HEK293 (cell line): ENCODE data around the gene TMEM134.

Source experiments
- CTCF ChIA-PET: fragments of 350-600 bp; formaldehyde crosslinking; extraction: SDS; loops from one replicate; lab custom pipeline; 2021; ENCODE audit warnings: antibody characterized with exemption; lab: Yijun Ruan, JAX
- POLR2A ChIA-PET: fragments of 300-600 bp; formaldehyde crosslinking; extraction: SDS; loops from one replicate; lab custom pipeline; 2020; ENCODE audit warnings: antibody characterized with exemption, inconsistent platforms; lab: Yijun Ruan, JAX
- H3K27ac ChIP-seq: fragments of 200-500 bp; sonication (Bioruptor generic); 2 replicates; pipeline ENCODE4 v1.5.1; 2014; ENCODE audit warnings: low read depth, low read length, control low read depth, inconsistent platforms; ENCODE audit errors: extremely low read depth
- H3K36me3 ChIP-seq, 2 experiments: fragments of 200-500 bp in 1 of 2; sonication (Bioruptor generic) in 1 of 2; 1 replicate in 1 of 2; 2 replicates in 1 of 2; pipeline ENCODE4 v1.5.1; 2014 to 2017; ENCODE audit warnings: inconsistent platforms in 2 of 2, low read length in 2 of 2; ENCODE audit not compliant: control insufficient read depth in 2 of 2, insufficient read depth in 1 of 2
- H3K4me1 ChIP-seq: fragments of 200-500 bp; sonication (Bioruptor generic); 2 replicates; pipeline ENCODE4 v1.5.1; 2014; ENCODE audit warnings: mild to moderate bottlenecking, low read length, inconsistent platforms; ENCODE audit not compliant: control insufficient read depth, insufficient read depth
- H3K4me3 ChIP-seq: 2 replicates; pipeline ENCODE4 v1.5.1; 2011; ENCODE audit warnings: low read depth, mild to moderate bottlenecking, control low read depth, low read length, moderate library complexity
- H3K9me3 ChIP-seq: fragments of 200-500 bp; sonication (Bioruptor generic); 2 replicates; pipeline ENCODE4 v1.5.1; 2014; ENCODE audit warnings: low read depth, low read length, inconsistent platforms; ENCODE audit not compliant: control insufficient read depth, insufficient read depth
- BCL11A ChIP-seq: fragments of 450-650 bp; formaldehyde crosslinking; IDR thresholded peaks from 2 replicates; pipeline ENCODE4 v1.5.1; 2016; ENCODE audit warnings: low read depth, missing biosample characterization, missing genetic modification characterization
- IKZF3 ChIP-seq: fragments of 450-650 bp; IDR thresholded peaks from 2 replicates; pipeline ENCODE4 v1.5.0; 2018; ENCODE audit warnings: missing biosample characterization, mild to moderate bottlenecking, missing genetic modification characterization, moderate library complexity
- INSM2 ChIP-seq: fragments of 450-650 bp; formaldehyde crosslinking; IDR thresholded peaks from 2 replicates; pipeline ENCODE4 v1.5.1; 2016; ENCODE audit warnings: missing biosample characterization, missing genetic modification characterization
- SP7 ChIP-seq: fragments of 450-650 bp; formaldehyde crosslinking; IDR thresholded peaks from 2 replicates; pipeline ENCODE4 v1.5.1; 2016; ENCODE audit warnings: missing biosample characterization, missing genetic modification characterization
- ZBTB10 ChIP-seq: fragments of 450-650 bp; formaldehyde crosslinking; IDR thresholded peaks from 2 replicates; pipeline ENCODE4 v1.5.1; 2016; ENCODE audit warnings: missing biosample characterization, missing genetic modification characterization
- ZBTB21 ChIP-seq: fragments of 450-650 bp; formaldehyde crosslinking; IDR thresholded peaks from 2 replicates; pipeline ENCODE4 v1.5.1; 2017; ENCODE audit warnings: missing biosample characterization, missing genetic modification characterization
- ZBTB26 ChIP-seq: fragments of 450-650 bp; formaldehyde crosslinking; optimal IDR thresholded peaks from 2 replicates; pipeline ENCODE3; 2016; ENCODE audit warnings: missing biosample characterization, mild to moderate bottlenecking, missing genetic modification characterization
- ZBTB49 ChIP-seq: fragments of 450-650 bp; formaldehyde crosslinking; IDR thresholded peaks from 2 replicates; pipeline ENCODE4 v1.5.1; 2016; ENCODE audit warnings: missing biosample characterization, missing genetic modification characterization, low read depth
- ZBTB8A ChIP-seq: fragments of 450-650 bp; formaldehyde crosslinking; IDR thresholded peaks from 2 replicates; pipeline ENCODE4 v1.5.1; 2016; ENCODE audit warnings: missing biosample characterization, missing genetic modification characterization
- ZFHX2 ChIP-seq: fragments of 450-650 bp; formaldehyde crosslinking; conservative IDR thresholded peaks from 2 replicates; pipeline ENCODE4 v1.5.1; 2016; ENCODE audit warnings: missing biosample characterization, missing genetic modification characterization
- ZNF114 ChIP-seq: fragments of 450-650 bp; formaldehyde crosslinking; IDR thresholded peaks from 2 replicates; pipeline ENCODE4 v1.5.0; 2017; ENCODE audit warnings: missing biosample characterization, missing genetic modification characterization
- ZNF169 ChIP-seq: fragments of 450-650 bp; formaldehyde crosslinking; IDR thresholded peaks from 2 replicates; pipeline ENCODE4 v1.5.1; 2016; ENCODE audit warnings: missing biosample characterization, missing genetic modification characterization
- ZNF324 ChIP-seq: fragments of 450-650 bp; formaldehyde crosslinking; IDR thresholded peaks from 2 replicates; pipeline ENCODE4 v1.5.1; 2016; ENCODE audit warnings: missing biosample characterization, missing genetic modification characterization
- ZNF335 ChIP-seq: fragments of 450-650 bp; formaldehyde crosslinking; conservative IDR thresholded peaks from 2 replicates; pipeline ENCODE4 v1.5.1; 2016; ENCODE audit warnings: missing biosample characterization, missing genetic modification characterization
- ZNF37A ChIP-seq: fragments of 450-650 bp; IDR thresholded peaks from 2 replicates; pipeline ENCODE4 v1.5.1; 2018; ENCODE audit warnings: missing biosample characterization, missing genetic modification characterization
- ZNF398 ChIP-seq: fragments of 450-650 bp; formaldehyde crosslinking; IDR thresholded peaks from 2 replicates; pipeline ENCODE4 v1.5.1; 2017; ENCODE audit warnings: missing biosample characterization, missing genetic modification characterization
- ZNF423 ChIP-seq: fragments of 450-650 bp; formaldehyde crosslinking; IDR thresholded peaks from 2 replicates; pipeline ENCODE4 v1.5.1; 2016; ENCODE audit warnings: missing biosample characterization, missing genetic modification characterization
- ZNF473 ChIP-seq: fragments of 450-650 bp; formaldehyde crosslinking; IDR thresholded peaks from 2 replicates; pipeline ENCODE4 v1.5.1; 2017; ENCODE audit warnings: missing biosample characterization, missing genetic modification characterization
- ZNF48 ChIP-seq: fragments of 450-650 bp; formaldehyde crosslinking; IDR thresholded peaks from 2 replicates; pipeline ENCODE4 v1.5.1; 2016; ENCODE audit warnings: missing biosample characterization, missing genetic modification characterization
- ZNF580 ChIP-seq: fragments of 450-650 bp; formaldehyde crosslinking; IDR thresholded peaks from 2 replicates; pipeline ENCODE4 v1.5.1; 2016; ENCODE audit warnings: missing biosample characterization, missing genetic modification characterization
- ZNF596 ChIP-seq: fragments of 450-650 bp; IDR thresholded peaks from 2 replicates; pipeline ENCODE4 v1.5.0; 2018; ENCODE audit warnings: missing biosample characterization, mild to moderate bottlenecking, missing genetic modification characterization, moderate library complexity
- ZNF677 ChIP-seq: fragments of 450-650 bp; IDR thresholded peaks from 2 replicates; pipeline ENCODE4 v1.5.0; 2018; ENCODE audit warnings: missing biosample characterization, mild to moderate bottlenecking, missing genetic modification characterization, moderate library complexity
- ZNF837 ChIP-seq: fragments of 450-650 bp; formaldehyde crosslinking; IDR thresholded peaks from 2 replicates; pipeline ENCODE4 v1.5.1; 2016; ENCODE audit warnings: missing biosample characterization, missing genetic modification characterization
- ZXDB ChIP-seq: fragments of 450-650 bp; formaldehyde crosslinking; IDR thresholded peaks from 2 replicates; pipeline ENCODE4 v1.5.1; 2016; ENCODE audit warnings: missing biosample characterization, missing genetic modification characterization

Gene TMEM134

GRCh38 chr11:67505605-67506396, 36.8 kb upstream of the TMEM134 start (continued):
- TF ChIP-seq ZBTB49 (tag by site-specific recombination) (no peak), ZNF169 (tag by site-specific recombination) (no peak)

GRCh38 chr11:67504950-67505581, 36.0 kb upstream of the TMEM134 start, which contains the start of gene PITPNM1:
TSS of gene PITPNM1 (minus strand) at chr11:67505363. CDS start at chr11:67504180, 1,183 bp downstream.
- ChIA-PET POLR2A (interaction anchor here (0.6 to 2.2 kb wide), 4 partner anchors 22 to 301 kb away, joined by 3 to 12 read pairs (median 4); partner anchors contain the start of genes AIP, PPP1CA and TMEM134), CTCF (interaction anchor here (0.6 to 1.7 kb wide), 7 partner anchors 12 to 150 kb away, joined by 3 to 6 read pairs (median 4); partner anchors contain the start of genes GSTP1, PPP1CA and RAD9A)
- Histone ChIP-seq H3K36me3 (peaks cover 0 to 36% of the 10 kb centered on the region in 2 experiments; a peak in 1 of 3 replicates), H3K4me3 (peak within 1 kb of the TSS; percentile 61), H3K27ac (peak within 1 kb of the TSS; percentile 57), H3K9me3 (no peaks in the 10 kb centered on the region), H3K4me1 (no peaks in the 10 kb centered on the region)
- peak; percentile 70 for TF ChIP-seq ZNF398
- TF ChIP-seq ZNF837 (tag by site-specific recombination): no peak
- no peak for TF ChIP-seq ZNF48 (tag by site-specific recombination)
- 0 out of 2 replicates have a peak, but pooled peaks have one; percentile 4 for TF ChIP-seq SP7 (tag by site-specific recombination)
- TF ChIP-seq ZNF473 (tag by site-specific recombination): no peak
- TF ChIP-seq ZNF580 (tag by site-specific recombination): no peak
- TF ChIP-seq BCL11A: 0 out of 2 replicates have a peak, but pooled peaks have one; percentile 34
- 0 out of 2 replicates have a peak, but pooled peaks have one; percentile 18 for TF ChIP-seq IKZF3
- TF ChIP-seq ZNF114 (tag by site-specific recombination): no peak
- TF ChIP-seq ZBTB21 (tag by site-specific recombination): no peak
- TF ChIP-seq ZNF596 (tag by site-specific recombination): no peak
- TF ChIP-seq INSM2 (tag by site-specific recombination): no peak
- peak; percentile 82; the same call in 1 of the 2 replicates for TF ChIP-seq ZBTB10 (tag by site-specific recombination)
- TF ChIP-seq ZNF37A (tag by site-specific recombination): no peak
- peak; percentile 16 for TF ChIP-seq ZBTB26 (tag by site-specific recombination)
- TF ChIP-seq ZFHX2 (tag by site-specific recombination): no peak
- peak; percentile 89 for TF ChIP-seq ZNF335
- TF ChIP-seq ZNF423 (tag by site-specific recombination): 0 out of 2 replicates have a peak, but pooled peaks have one; percentile 32
- 0 out of 2 replicates have a peak, but pooled peaks have one; percentile 14 for TF ChIP-seq ZXDB (tag by site-specific recombination)
- TF ChIP-seq ZNF324 (tag by site-specific recombination): 0 out of 2 replicates have a peak, but pooled peaks have one; percentile 31
- no peak for TF ChIP-seq ZNF677 (tag by site-specific recombination)
- TF ChIP-seq ZBTB8A (tag by site-specific recombination): peak; percentile 83; the same call in 1 of the 2 replicates
